Measurements from ENCODE around the gene RGS8.

The RGS8 gene

GRCh38 chr1:182662956-182663355 lies 21.4 kb downstream of the RGS8 start:
- no peak for DNase-seq (ENCODE audit: extremely low read depth, low read depth)
- no peak for TF ChIP-seq CTCF (IDR thresholded peaks at IDR 0.05; ENCODE audit: low read depth, low read length)

- DNase-seq (ENCODE audit: extremely low read depth, low read depth): no peak
- TF ChIP-seq CTCF (IDR thresholded peaks at IDR 0.05; ENCODE audit: low read depth, low read length): no peak
Observed at GRCh38 chr1:182662121-182662890, 22.1 kb downstream of the RGS8 start.

- TF ChIP-seq CTCF (IDR thresholded peaks at IDR 0.05; ENCODE audit: low read depth, low read length): no peak
- DNase-seq (ENCODE audit: extremely low read depth, low read depth): no peak
Observed at GRCh38 chr1:182658055-182658454, 26.3 kb downstream of the RGS8 start.

GRCh38 chr1:182656842-182657397 lies 27.5 kb downstream of the RGS8 start:
- no peak for TF ChIP-seq CTCF (IDR thresholded peaks at IDR 0.05; ENCODE audit: low read depth, low read length)
- DNase-seq (ENCODE audit: extremely low read depth, low read depth): no peak

- no peak for TF ChIP-seq CTCF (IDR thresholded peaks at IDR 0.05; ENCODE audit: low read depth, low read length)
- no peak for DNase-seq (ENCODE audit: extremely low read depth, low read depth)
Observed at GRCh38 chr1:182653986-182654385, 30.4 kb downstream of the RGS8 start.

- no peak for DNase-seq (ENCODE audit: extremely low read depth, low read depth)
- no peak for TF ChIP-seq CTCF (IDR thresholded peaks at IDR 0.05; ENCODE audit: low read depth, low read length)
Observed at GRCh38 chr1:182652933-182653332, 31.5 kb downstream of the RGS8 start.

GRCh38 chr1:182651339-182651724 lies 33.1 kb downstream of the RGS8 start:
- no peak for DNase-seq (ENCODE audit: extremely low read depth, low read depth)
- no peak for TF ChIP-seq CTCF (IDR thresholded peaks at IDR 0.05; ENCODE audit: low read depth, low read length)
